ENCODE measurements around the gene TAS2R60.
"Not testable (repeated sequence)": the region's sequence is repeated elsewhere in the genome, so short reads cannot be mapped to it uniquely, and the experiment has no call there.

TAS2R60 gene

DNA sequence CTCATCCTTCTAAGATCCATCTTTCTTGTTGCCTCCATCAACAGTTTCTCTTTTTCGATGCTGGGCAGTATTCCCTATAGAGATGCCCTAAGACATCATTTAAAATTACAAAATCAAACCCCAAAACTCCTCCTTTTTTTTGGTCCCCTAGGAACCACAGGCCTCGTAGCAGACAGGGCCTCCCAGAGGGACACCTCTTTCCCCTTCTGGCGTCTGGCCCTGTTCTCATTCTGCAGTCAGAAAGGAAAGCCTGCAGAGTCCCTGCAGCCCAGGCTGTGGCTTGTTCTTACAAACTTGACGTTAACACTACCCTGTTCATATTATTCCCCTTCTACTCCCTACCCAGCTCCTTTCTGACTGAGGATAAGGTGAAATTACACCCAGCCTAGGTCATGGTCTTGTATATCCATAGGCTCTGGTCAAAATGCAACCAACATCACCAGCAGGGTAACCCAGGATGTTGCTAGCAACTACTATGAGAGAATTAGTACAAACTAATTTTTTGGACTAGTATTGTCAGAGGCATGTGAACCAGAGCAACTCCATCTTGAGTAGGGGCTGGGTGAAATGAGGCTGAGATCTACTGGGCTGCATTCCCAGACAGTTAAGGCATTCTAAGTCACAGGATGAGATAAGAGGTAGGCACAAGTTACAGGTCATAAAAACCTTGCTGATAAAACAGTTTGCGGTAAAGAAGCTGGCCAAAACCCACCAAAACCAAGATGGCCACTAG is 31.1 kb upstream of the TAS2R60 start:
- no peak for DNase-seq

DNA sequence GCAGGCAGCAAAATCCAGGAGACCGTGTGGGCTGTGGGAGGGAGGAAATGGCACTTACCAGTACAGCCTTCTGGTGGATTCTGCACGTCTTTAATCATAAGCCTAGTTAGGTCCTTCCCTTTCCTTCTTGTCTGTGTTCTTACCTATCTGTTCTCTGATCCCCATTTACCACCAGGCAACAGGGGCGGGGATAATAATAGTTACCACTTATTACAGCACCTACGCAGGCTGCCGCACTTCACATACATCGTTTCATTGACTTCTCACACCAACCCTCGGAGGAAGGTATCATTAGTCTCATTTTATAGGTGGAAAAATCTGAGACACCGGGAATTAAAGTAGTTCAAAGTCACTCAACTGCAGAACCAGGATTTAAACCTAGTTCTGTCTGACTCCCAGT is 30.1 kb upstream of the TAS2R60 start:
- no peak for DNase-seq

DNA sequence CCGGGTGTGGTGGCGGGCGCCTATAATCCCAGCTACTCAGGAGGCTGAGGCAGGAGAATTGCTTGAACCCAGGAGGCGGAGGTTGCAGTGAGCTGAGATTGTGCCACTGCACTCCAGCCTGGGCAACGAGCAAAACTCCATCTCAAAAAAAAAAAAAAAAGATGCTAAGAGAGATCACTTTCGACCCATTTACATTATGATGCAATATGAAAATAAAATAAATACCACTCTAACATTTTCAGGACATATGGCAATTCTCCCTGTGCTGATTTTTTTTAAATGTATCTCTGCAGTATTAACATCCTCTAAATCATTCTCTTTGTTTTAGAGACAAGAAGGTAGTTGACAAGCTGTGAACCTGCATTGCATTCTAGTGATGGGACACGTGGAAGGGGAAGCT is 28.0 kb upstream of the TAS2R60 start:
- DNase-seq = not testable (repeated sequence)

DNA sequence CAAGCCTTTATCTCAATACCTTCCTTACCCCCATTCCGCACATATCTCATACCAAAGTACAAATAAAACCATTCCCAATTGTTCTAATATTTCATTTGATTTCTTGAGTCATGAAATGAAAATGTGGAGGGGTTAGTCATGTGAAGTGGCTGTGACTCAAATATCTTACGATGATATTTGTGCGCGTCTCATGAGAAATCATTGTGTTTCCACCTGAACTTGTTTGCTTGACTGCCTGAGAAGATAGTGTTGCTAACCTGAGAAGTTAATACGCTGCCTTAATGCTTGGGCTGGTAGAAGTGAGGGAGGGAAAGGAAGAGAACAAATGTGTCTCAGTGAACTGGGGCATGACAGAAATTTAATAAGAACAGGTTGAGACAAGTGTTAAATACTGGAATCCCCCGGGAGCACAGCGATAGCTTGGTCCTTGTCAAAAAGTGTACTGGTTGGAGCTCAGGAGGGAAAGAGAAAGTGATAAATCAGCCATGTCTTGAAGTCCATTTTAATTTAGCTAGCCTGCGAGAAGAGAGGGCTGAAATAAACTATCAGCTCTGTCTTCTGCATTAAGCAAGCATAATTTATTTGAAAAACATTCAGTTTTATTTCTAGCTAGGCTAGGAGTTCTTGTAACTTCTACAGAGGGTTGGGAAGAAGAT is 27.4 kb upstream of the TAS2R60 start:
- no peak for DNase-seq

DNA sequence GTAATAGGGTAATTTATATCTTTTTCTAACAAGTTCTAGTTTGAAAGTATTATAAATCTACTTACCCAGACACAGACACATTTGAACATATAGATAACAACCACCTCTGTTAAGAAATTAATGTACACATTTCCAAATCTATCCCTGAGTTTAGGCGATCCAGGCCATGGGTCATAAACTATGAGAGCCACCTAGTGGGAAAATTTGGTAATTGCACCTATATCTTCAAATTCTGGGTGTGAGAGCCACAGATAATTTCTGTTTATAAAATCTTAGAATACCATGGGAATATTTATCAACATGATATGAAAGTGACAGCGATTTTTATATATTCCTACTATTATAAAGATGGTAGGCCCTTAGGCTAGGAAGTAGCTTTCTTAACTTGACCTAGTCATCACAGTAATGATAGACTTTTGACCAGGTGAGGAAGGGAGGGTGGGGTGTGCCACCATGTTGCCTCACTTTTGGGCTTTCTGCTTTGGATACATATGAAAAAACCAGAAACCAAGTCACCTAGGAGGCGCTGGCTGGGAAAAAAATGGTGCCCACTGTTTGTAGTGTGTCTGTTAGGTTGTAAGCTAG is 26.6 kb upstream of the TAS2R60 start:
- no peak for DNase-seq

DNA sequence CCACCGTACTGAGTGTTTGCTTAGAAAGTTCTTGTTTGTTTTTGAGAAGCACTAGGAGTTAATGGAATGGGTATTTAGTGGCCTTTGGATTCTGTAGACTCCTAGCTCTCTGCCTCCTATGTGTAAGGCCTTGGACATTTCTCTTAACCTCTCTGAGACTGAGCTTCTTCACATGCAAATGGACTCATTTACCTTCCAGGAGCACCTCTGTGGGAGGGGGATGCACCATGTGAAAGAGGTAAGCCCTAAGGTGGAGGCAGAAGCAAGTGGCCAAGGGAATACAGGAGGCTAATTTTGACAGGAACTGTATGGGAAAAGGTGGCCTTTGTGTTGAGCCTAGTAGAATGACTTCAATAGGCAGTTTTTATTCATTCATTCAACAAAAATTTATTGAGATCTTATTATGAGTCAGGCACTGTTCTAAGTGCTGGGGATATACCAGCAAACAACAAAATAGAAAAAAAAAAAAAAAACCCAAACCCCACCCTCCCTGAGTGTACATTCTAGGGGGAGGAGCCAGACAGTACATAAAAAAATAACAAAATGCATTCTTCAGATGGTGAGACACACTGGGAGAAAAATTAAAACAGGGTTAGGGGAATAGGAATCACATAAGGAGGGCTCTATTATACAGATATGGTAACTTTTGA is 25.4 kb upstream of the TAS2R60 start:
- DNase-seq = no peak

DNA sequence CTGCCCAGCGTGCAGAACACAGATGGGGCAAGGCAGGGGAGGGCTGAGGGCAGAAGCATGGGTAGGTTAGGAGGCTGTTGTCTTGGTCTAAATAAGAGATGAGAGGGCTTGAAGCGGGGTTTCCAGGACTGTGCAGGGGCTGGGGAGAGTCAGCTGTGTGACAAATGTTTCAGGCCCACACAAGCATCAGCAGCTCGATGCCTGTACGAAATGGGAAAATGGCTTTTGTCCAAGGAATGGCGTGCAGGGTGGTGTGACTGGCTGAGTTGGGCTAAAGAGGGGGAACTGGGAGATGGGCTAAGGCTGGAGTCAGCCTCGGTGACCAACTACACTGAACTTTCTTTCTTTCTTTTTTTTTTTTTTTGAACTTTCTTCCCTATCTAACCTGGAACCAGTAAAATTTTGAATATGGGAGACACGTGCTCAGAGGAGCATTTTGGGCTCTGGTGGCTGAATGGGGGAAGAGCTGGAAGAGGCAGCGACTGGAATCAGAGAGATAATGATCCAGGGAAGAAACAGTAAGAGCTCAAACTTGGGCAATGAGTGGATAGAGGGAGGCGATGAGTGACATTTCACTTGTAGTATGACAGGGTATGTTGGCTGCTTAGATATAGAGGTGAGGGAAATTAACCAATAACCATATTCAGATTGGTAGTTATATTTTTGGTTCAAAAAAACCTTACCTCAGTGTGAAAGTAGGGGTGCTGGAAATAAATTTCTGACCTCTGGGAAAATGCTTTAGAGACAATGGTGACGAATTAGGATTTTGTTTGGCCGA is 24.4 kb upstream of the TAS2R60 start:
- DNase-seq = no peak

DNA sequence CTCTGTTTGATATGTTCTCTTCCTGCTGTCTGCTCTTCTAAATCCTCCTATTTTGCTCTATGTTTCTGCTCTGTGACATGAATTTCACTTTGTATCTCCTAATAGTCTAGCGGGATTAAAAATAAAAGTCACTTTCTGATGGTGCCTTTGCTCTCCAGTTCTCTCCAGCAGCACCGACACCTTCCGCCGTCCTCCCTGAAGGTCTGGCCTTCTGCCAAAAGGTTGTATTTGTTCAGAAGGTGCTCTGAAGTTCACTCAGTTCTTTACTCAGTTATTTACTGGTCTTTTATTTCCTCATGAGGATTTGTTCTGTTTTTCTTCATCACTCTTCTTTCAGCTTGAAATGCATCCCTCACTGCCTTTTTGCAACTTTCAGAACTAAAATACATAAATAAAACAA is 23.4 kb upstream of the TAS2R60 start:
- DNase-seq = no peak

DNA sequence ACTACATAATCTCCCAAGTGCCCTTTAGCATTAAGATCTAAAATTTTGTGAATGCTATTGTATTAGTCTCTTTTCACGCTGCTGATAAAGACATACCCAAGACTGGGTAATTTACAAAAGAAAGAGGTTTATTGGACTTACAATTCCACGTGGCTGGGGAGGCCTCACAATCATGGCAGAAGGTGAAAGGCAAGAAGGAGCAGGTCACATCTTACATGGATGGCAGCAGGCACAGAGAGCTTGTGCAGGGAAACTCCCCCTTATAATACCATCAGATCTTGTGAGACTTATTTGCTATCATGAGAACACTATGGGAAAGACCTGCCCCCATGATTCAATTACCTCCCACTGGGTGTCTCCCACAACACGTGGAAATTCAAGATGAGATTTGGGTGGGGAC is 22.6 kb upstream of the TAS2R60 start:
- DNase-seq = not testable (repeated sequence)

DNA sequence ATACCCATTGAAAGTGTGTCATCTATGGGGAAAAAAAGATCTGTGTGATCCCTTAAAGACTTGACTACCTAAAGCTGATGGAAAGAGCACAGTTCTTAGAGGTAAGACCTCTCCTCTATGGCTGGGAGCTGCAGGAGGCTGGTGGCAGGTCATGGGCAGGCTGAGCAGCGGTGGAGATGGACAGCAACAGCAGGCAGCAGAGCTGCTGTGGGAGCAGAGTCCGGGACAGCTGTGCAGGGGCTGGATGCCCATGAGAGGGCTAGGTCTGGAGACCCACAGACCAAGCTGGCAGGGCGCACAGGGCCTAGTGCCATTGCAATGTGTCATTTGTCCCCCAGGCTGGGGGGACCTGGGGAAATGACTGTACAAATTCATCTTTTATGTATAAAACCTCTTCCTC is 21.2 kb upstream of the TAS2R60 start:
- DNase-seq = no peak

DNA sequence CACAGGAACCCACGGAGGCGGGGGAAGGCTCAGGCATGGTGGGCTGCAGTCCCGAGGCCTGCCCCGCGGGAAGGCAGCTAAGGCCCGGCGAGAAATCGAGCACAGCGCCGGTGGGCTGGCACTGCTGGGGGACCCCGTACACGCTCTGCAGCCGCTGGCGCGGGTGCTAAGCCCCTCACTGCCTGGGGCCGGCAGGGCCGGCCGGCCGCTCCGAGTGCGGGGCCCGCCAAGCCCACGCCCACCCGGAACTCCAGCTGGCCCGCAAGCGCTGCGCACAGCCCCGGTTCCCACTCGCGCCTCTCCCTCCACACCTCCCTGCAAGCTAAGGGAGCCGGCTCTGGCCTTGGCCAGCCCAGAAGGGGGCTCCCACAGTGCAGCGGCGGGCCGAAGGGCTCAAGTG is 18.8 kb upstream of the TAS2R60 start:
- DNase-seq = not testable (repeated sequence)

DNA sequence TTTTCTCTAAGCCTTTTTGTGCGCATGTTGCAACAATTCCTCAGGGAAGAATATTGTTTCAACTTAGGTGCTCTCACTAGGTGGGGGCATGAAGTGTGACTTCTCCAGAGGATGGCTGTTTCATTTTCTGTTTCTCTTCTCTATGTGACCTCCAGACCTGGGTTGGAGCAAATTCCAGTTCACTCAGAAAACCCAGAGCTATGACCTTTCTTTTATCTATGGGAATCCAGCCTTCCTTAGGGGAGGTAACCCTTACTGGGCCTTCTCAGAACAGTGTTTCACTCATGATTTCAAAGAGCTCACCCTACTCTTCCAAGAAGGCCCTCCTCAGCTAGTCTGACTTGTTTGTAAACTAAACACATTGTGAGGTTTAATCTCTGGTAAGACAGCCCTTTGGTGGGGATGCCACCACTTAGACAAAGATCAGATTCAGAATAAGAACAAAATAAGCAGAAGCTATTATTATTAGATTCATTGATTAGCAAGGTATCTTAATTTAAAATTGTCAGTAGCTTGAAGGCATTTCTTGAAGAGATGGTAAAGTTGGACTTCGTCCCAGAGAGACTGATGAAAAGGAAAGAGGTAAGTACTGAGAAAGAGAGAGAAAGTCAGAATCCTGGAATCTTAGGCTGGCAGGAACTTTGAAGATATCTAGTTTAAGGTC is 16.6 kb upstream of the TAS2R60 start:
- DNase-seq = no peak

DNA sequence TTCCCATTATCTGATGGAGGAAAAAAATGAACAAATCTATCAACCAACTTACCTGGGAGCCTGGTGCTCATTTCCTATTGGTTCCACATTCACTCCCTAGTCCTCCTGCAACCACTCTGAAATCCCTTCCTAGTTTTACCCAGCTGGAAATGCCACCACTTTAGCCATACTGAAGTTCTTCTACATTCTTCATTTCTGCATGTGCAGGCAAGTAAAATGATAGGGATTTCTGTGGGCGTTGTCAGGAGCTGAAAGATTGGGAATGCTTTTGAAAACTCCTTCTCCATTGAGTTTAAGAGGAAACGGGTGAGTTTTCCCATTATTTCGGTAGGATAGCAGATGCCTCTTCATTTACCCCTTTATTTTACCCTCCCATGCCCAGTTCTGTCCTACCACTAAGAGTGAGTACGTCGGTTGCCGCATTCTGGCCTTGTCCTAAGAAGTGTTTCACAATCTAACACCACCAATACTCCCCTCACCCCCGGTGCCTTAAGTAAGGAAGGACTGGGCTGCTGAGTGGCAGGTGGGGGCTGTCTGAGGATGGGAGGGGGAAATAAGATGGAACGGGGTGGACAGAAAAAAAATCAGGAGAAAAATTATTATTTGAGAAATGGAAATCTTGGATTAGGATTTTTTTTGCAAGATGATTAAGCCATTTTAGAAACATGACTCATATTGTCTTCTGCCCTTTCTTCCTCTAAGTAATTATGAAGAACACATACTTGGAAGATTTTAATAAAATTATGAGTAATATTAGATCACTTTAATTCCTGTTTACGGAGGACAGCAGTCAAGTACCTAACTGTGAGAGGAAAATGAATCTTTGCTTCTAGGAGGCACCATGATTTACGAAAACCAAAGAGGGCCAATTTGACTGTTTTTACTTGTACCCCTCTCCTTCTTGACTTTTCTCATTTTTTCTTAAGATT is 13.2 kb upstream of the TAS2R60 start:
- DNase-seq = no peak

DNA sequence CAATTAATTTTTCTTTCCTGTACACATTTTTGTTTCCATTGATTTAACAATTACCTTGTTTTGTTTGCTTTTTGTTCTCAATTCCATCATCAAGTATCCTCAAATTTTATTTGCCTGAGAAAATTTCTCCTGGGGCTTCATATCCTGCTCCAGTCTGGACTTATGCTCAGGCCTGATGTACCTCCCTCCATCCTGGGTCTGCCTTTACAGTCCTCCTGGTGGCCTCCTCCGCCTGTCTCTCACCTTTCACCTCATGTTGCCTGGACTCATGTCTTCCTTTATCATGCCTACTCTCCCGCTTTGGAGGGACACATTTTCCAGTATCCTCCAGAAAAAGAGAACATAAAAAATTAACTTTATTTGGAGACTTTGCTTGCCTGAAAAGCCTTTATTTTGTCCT is 12.1 kb upstream of the TAS2R60 start:
- DNase-seq = no peak

DNA sequence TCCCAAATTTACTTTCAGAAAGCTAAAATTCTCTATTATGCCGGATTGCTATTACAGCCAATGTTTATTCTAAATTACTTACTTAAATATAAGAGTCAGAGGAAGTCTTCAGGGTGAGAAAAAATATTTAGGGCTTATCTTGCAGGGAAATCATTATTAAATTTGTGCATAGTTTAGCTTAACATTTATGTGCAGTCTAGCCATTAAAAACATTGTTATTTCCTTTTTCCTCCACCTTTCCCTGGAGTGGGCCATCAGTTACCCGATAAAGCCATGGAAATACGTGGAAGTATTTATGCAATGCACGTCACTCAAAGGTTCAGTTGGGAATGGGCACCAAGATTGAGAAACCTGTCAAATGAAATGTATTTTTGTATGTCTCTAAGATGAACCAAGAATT is 9.5 kb upstream of the TAS2R60 start:
- DNase-seq = no peak

DNA sequence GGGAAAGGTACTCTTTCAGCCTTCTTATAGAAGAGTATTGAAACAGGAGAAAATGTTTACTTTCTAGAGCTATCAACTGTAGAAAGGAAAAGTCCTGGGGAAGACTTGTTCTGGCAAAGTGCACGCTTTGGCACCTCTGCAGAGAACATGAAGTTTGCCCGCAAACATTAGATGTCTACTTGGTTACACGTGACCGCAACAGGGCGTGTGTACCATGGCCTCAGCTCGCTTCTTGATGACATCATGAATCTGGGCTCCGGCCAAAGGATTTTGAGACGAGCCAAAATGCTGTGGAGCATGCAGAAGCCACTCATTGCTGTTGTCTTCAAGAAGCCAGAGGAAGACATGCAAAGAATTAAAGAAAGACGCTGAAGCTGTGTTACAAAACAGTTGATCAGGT is 8.6 kb upstream of the TAS2R60 start:
- no peak for DNase-seq

DNA sequence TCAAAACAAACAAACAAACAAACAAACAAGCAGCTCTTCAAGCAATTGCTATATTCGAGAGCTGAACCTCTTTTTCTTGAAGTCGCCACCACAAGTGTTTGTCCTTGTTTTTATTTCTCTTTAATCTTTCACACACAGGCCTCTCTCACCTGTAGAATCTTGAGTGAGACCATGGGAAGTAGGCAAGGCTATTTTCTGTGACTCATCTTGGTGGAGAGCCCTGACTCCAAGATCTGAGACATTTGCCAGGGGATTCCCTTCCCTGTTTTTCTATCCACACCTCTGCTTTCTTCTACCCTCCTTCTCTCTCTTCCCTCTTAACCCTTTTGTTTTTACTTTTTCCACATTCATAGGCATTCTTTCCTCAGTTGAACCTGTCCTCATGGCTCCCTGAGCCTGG is 8.0 kb upstream of the TAS2R60 start:
- no peak for DNase-seq

DNA sequence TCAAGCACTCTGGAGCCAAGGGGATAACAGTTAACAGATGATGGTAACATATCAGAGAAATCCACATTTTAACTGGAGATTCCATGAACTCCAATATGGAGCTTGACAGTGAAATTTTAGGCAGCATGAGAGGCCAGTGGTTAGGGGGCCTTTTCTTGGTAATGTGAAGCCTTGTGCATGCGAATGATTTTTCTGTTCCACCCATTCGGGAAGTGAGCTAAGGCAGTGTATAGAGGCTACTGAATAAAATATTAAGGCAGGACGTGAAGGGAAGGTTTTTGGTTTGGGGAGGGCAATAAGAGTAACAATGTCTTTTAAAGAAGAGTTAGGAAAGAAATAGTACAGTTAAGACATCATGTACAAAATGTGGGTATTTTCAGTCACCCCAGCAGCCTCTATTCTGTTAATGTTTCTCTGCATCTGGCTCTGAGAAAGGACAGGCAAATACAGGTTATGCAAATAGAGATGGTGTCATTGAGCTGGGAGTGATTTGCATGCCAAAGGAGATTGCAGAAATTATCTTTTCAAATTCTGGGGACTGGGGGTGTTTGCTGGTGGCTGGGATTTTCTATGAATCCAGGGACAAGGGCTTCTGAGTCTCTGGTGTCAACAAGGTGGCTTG is 6.8 kb upstream of the TAS2R60 start:
- no peak for DNase-seq

DNA sequence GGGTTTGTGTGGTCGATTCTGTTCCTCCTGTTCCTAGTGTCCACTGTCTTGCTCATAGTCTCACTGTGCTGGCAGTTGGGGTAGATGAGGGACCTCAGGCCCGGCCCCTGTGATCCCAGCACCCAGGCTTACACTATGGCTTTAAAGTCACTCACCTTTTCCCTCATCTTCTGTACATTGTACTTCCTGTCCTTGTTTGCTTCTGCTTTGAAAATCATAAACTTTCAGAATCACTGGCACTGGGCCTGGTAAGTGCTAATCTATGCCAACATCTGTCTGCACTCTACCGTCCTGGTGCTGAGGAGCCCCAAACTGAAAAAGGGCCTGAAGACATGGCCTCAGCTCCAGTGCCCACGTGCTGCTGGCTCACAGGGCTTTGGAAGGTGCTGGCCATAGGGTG is 5.7 kb upstream of the TAS2R60 start:
- DNase-seq = no peak

DNA sequence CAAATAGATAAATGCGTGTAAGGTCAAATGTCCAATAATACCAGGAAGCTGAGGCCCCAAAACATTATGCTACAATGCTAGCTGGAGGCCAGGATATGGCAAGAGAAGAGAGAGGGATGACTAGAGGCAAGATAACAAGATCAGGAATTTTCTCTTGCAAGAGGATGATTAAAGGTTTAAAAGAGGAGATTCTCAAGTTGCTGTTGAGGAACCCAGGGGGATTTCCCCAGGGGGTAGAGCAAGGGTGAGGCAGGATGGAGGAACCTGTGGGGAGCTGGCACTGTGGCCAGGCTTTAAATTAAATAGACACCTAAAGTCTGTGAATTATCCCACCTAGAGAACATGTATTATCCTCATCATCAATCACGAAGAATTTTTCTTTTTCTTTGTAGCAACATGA is 3.4 kb upstream of the TAS2R60 start:
- no peak for DNase-seq
